NCI-H748 (cell line): ENCODE measurements around the gene PDHA2.
A peak's percentile ranks its signal among the peaks of the same experiment; 100 is the strongest.
"Not testable (repeated sequence)": the region's sequence is repeated elsewhere in the genome, so short reads cannot be mapped to it uniquely, and the experiment has no call there.

ENCODE experiments used
- DNase-seq: peaks from one replicate; lab custom pipeline; 2025; ENCODE audit not compliant: unreplicated experiment; lab: John Stamatoyannopoulos, UW

The PDHA2 gene

GRCh38 chr4:95839891-95840290 lies at the start of gene PDHA2:
TSS of gene PDHA2 (plus strand) at chr4:95840093. CDS start at chr4:95840151, 58 bp downstream.
- DNase-seq = no peak

GRCh38 chr4:95798003-95798402 lies 41.9 kb upstream of the PDHA2 start:
- DNase-seq = peak; percentile 31

- no peak for DNase-seq
Observed at GRCh38 chr4:95798727-95799126, 41.2 kb upstream of the PDHA2 start.

- DNase-seq = no peak
Observed at GRCh38 chr4:95821867-95822266, 18.0 kb upstream of the PDHA2 start.

GRCh38 chr4:95825546-95825945 lies 14.3 kb upstream of the PDHA2 start:
- no peak for DNase-seq

GRCh38 chr4:95830651-95831050 lies 9.2 kb upstream of the PDHA2 start:
- no peak for DNase-seq

GRCh38 chr4:95831166-95831565 lies 8.7 kb upstream of the PDHA2 start:
- no peak for DNase-seq

- DNase-seq = no peak
Observed at GRCh38 chr4:95833711-95834194, 6.1 kb upstream of the PDHA2 start.

GRCh38 chr4:95835672-95836071 lies 4.2 kb upstream of the PDHA2 start:
- peak; percentile 46 for DNase-seq

GRCh38 chr4:95838192-95838591 lies 1.7 kb upstream of the PDHA2 start:
- DNase-seq = no peak

- DNase-seq = peak; percentile 32
Observed at GRCh38 chr4:95847908-95848460, 8.1 kb downstream of the PDHA2 start.

- DNase-seq = peak; percentile 7
Observed at GRCh38 chr4:95850161-95850560, 10.3 kb downstream of the PDHA2 start.

- no peak for DNase-seq
Observed at GRCh38 chr4:95857761-95858160, 17.9 kb downstream of the PDHA2 start.

- peak; percentile 53 for DNase-seq
Observed at GRCh38 chr4:95867919-95868318, 28.0 kb downstream of the PDHA2 start.

GRCh38 chr4:95869414-95869813 lies 29.5 kb downstream of the PDHA2 start:
- DNase-seq = not testable (repeated sequence)

GRCh38 chr4:95869961-95870500 lies 30.1 kb downstream of the PDHA2 start:
- no peak for DNase-seq

- no peak for DNase-seq
Observed at GRCh38 chr4:95877636-95878035, 37.7 kb downstream of the PDHA2 start.

GRCh38 chr4:95887551-95887950 lies 47.7 kb downstream of the PDHA2 start:
- DNase-seq = no peak

GRCh38 chr4:95889662-95890061 lies 49.8 kb downstream of the PDHA2 start:
- DNase-seq = no peak
